ENCODE measurements around the gene CPM.
"Not testable (repeated sequence)": the region's sequence is repeated elsewhere in the genome, so short reads cannot be mapped to it uniquely, and the experiment has no call there.

CPM gene

GRCh38 chr12:68824131-68824530 is 108.8 kb downstream of the CPM start:
- FAIRE-seq: no peak

- no peak for FAIRE-seq
Measured at GRCh38 chr12:68823696-68824095, 109.3 kb downstream of the CPM start.

- no peak for FAIRE-seq
Measured at GRCh38 chr12:68821357-68822188, 111.4 kb downstream of the CPM start.

- not testable (repeated sequence) for FAIRE-seq
Measured at GRCh38 chr12:68819481-68819880, 113.5 kb downstream of the CPM start.

- no peak for FAIRE-seq
Measured at GRCh38 chr12:68815928-68816800, 116.8 kb downstream of the CPM start.

GRCh38 chr12:68815232-68815927 is 117.6 kb downstream of the CPM start:
- FAIRE-seq: no peak

GRCh38 chr12:68814490-68815231 is 118.3 kb downstream of the CPM start:
- no peak for FAIRE-seq

- FAIRE-seq: no peak
Measured at GRCh38 chr12:68813242-68813593, 119.8 kb downstream of the CPM start.

- no peak for FAIRE-seq
Measured at GRCh38 chr12:68812553-68813241, 120.3 kb downstream of the CPM start.

GRCh38 chr12:68811573-68811972 is 121.4 kb downstream of the CPM start:
- not testable (repeated sequence) for FAIRE-seq

GRCh38 chr12:68810027-68810389 is 123.0 kb downstream of the CPM start:
- not testable (repeated sequence) for FAIRE-seq

GRCh38 chr12:68809190-68810026 is 123.6 kb downstream of the CPM start:
- no peak for FAIRE-seq

- FAIRE-seq: no peak
Measured at GRCh38 chr12:68808388-68809189, 124.4 kb downstream of the CPM start.

GRCh38 chr12:68807576-68808387 is 125.2 kb downstream of the CPM start, which contains the start of gene MDM2:
Gene MDM2 (plus strand): TSS chr12:68808177. CDS start chr12:68808478, 301 bp downstream.
- FAIRE-seq: no peak

GRCh38 chr12:68807274-68807575 is 125.7 kb downstream of the CPM start:
- FAIRE-seq: not testable (repeated sequence)

- no peak for FAIRE-seq
Measured at GRCh38 chr12:68806488-68807237, 126.3 kb downstream of the CPM start.

GRCh38 chr12:68805592-68806120 is 127.3 kb downstream of the CPM start:
- no peak for FAIRE-seq

Measured in colon (tissue), 2 donors.